Stimulated activated naive B cell treated with anti-CD40 and anti-IgM and Interleukin-4, amounts not matched to agents 10 μg/mL and 1 μg/mL and 100 μg/mL, for 72 hours (primary cell): ENCODE results near the gene SLC22A23.

Source experiments
- ATAC-seq, 2 donors: fragments of 150-1000 bp; cut with Tn5 transposase; replicated peaks; 2 replicates each; pipeline ENCODE4 v1.10.0; 2021; ENCODE audit warnings: moderate library complexity in 1 of 2
- DNase-seq: peaks from one replicate; pipeline ENCODE4 v3.0.0; 2021
- H3K27ac Mint-ChIP-seq: one replicate; pipeline ENCODE4 v1.8.0; 2022; ENCODE audit warnings: mild to moderate bottlenecking, mixed read lengths
- H3K27me3 Mint-ChIP-seq, 2 donors: one replicate each; pipeline ENCODE4 v1.8.0; 2022; ENCODE audit warnings: mixed read lengths in 2 of 2
- H3K36me3 Mint-ChIP-seq, 2 donors: one replicate each; pipeline ENCODE4 v1.8.0; 2022; ENCODE audit warnings: mixed read lengths in 2 of 2, mild to moderate bottlenecking in 1 of 2
- H3K4me1 Mint-ChIP-seq, 2 donors: one replicate each; pipeline ENCODE4 v1.8.0; 2022; ENCODE audit warnings: mixed read lengths in 2 of 2, mild to moderate bottlenecking in 1 of 2
- H3K4me3 Mint-ChIP-seq, 2 donors: one replicate each; pipeline ENCODE4 v1.8.0; 2022; ENCODE audit warnings: mild to moderate bottlenecking in 2 of 2, mixed read lengths in 2 of 2, moderate library complexity in 1 of 2
- H3K9me3 Mint-ChIP-seq, 2 donors: one replicate each; pipeline ENCODE4 v1.8.0; 2022; ENCODE audit warnings: mixed read lengths in 2 of 2, mild to moderate bottlenecking in 1 of 2

SLC22A23 gene

DNA sequence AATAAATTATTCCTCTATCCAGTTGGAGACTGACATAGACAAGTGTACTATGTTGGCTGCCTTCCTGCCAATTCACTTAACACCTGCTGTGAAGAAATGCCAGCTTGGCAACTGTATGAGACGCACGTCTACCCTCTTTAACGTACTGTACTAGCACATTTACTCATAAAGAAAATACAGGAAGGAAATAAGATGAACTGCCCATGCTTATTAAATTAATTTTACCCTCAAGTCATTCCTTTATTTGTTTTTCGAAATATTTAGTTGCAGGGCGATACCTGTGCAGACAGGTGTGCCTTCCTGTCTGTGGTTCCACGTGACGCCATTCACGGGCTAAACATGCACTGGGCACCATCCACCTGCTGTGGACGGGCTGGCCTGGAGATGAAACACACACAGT lies 146.1 kb downstream of the SLC22A23 start:
- no peak overlapping the region for H3K4me3 Mint-ChIP-seq
- peaks cover 3 to 10% of the 10 kb centered on the region in 2 donors for H3K27me3 Mint-ChIP-seq
- peaks cover 2 to 4% of the 10 kb centered on the region in 2 donors for H3K9me3 Mint-ChIP-seq
- peaks cover 0 to 5% of the 10 kb centered on the region in 2 donors for H3K36me3 Mint-ChIP-seq
- H3K27ac Mint-ChIP-seq: no peak overlapping the region
- DNase-seq: no peak
- ATAC-seq: no peak
- no peaks in the 10 kb centered on the region for H3K4me1 Mint-ChIP-seq

DNA sequence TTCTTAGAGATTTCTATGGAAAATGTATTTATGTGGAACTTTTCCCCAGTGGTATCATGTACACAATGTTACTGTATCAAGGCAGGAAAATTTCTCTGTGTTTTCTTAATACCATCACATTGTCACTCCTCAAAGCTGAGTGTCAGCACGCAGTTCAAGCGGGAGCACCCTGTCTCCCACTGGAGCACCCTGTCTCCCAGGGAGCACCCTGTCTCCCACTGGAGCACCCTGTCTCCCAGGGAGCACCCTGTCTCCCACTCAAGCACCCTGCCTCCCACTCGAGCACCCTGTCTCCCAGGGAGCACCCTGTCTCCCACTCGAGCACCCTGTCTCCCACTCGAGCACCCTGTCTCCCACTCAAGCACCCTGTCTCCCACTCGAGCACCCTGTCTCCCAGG lies 146.8 kb downstream of the SLC22A23 start:
- Mint-ChIP-seq H3K36me3 (peaks cover 0 to 7% of the 10 kb centered on the region in 2 donors), H3K27me3 (peaks cover 10 to 15% of the 10 kb centered on the region in 2 donors), H3K27ac (no peak overlapping the region), H3K9me3 (peaks cover 7 to 8% of the 10 kb centered on the region in 2 donors), H3K4me1 (no peaks in the 10 kb centered on the region), H3K4me3 (no peak overlapping the region)
- DNase-seq (no peak), ATAC-seq (no peak)

DNA sequence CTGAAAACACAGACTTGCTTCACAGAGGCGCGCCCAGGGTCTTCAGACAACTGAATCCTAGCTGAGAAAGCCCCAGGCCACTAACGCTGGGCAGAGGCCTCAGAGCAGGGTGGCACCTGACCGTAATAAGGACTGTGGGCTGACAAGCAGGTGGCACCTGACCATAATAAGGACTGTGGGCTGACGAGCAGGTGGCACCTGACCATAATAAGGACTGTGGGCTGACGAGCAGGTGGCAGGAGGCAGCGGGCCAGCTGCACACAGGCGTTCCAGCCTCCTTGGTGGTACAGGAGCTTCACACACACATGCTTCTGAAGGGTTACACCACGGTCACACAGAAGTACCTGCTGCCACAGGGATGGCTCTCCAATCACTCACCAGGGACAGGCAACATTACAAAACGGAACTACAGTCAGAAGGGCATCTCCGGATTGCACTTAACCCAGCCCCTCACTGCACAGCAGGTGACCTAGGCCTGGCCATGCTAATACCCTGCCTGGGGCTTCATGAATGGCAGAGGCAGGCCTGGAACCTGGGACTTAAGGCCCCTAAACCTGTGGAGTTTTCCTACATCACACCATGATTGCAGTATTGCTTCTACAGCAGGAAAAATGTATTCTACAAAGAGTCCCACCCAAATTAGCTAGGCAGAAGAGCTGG lies 147.3 kb downstream of the SLC22A23 start:
- Mint-ChIP-seq H3K27ac (no peak overlapping the region), H3K9me3 (peaks cover 8 to 9% of the 10 kb centered on the region in 2 donors), H3K4me1 (no peaks in the 10 kb centered on the region), H3K4me3 (no peak overlapping the region), H3K27me3 (peaks cover 14% of the 10 kb centered on the region in 2 donors), H3K36me3 (peaks cover 0 to 7% of the 10 kb centered on the region in 2 donors)
- DNase-seq (no peak), ATAC-seq (no peak)

DNA sequence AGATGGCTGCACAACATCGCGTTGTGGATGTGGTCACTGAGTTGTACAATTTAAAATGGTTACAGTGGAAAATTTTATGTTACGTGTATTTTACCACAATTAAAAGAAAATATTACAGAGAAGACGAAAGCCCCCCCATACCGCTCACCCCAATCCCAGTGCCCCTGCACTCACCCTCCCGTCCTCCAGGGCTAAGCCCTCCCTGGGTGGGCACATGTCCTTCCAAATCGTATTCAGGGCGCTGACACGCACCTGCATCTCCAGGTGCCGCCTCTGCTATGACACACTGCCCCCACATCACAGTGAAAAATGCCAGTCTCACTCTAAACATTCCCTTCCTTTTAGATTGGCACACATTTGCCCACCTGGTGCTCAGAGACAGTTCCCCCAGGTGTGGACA lies 148.7 kb downstream of the SLC22A23 start:
- H3K27ac Mint-ChIP-seq: no peak overlapping the region

DNA sequence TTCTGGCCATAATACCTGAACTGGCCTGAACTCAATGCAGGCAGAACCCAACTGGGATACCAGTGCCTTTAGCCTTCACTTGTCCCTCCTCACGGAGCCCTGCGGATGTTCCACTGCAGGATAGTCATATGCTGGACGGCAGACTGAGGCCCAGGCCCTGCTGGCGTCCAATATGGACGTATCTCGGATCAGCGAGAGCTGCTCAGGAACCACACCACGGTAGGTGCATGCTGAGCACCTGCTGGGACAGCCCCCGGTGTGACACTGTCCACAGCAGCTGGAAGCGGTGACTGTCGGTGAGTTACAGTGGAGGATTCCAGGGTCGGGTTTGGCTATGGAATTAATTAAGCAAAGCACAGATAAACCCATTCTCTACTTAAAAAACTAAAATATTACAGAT lies 149.4 kb downstream of the SLC22A23 start:
- no peak for ATAC-seq
- Mint-ChIP-seq H3K27ac (no peak overlapping the region), H3K27me3 (peaks cover 18 to 28% of the 10 kb centered on the region in 2 donors), H3K9me3 (peaks cover 12 to 19% of the 10 kb centered on the region in 2 donors), H3K4me3 (no peak overlapping the region), H3K36me3 (peaks cover 0 to 11% of the 10 kb centered on the region in 2 donors), H3K4me1 (no peaks in the 10 kb centered on the region)
- no peak for DNase-seq

More for the DNA sequence above, 148.7 kb downstream of the SLC22A23 start:
- H3K4me1 Mint-ChIP-seq: no peaks in the 10 kb centered on the region
- no peak for ATAC-seq
- peaks cover 18 to 21% of the 10 kb centered on the region in 2 donors for H3K27me3 Mint-ChIP-seq
- peaks cover 12% of the 10 kb centered on the region in 2 donors for H3K9me3 Mint-ChIP-seq
- peaks cover 0 to 11% of the 10 kb centered on the region in 2 donors for H3K36me3 Mint-ChIP-seq
- DNase-seq: no peak
- H3K4me3 Mint-ChIP-seq: no peak overlapping the region

DNA sequence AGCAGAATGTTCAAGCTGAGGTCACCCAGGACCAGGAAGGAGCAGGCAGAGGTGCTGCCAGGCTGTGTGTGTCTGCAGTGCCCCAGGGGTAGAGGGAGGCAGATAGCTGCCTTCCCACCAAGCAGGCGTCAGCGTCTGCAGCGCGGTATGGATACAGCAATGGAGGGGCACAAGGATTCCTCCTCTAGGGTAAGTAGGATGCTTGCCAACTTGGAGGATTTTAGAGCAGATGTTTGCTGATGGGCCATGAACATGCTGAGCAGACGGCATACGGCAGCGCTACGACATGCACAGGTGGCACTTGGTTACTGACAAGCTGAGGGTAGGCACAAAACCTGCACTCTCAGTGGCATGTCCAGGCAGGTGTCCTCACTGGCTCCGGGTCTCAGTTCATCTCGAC lies 150.0 kb downstream of the SLC22A23 start:
- H3K4me1 Mint-ChIP-seq: no peaks in the 10 kb centered on the region
- DNase-seq: no peak
- no peak overlapping the region for H3K27ac Mint-ChIP-seq
- no peak overlapping the region for H3K4me3 Mint-ChIP-seq
- H3K27me3 Mint-ChIP-seq: peaks cover 18 to 34% of the 10 kb centered on the region in 2 donors
- H3K36me3 Mint-ChIP-seq: peaks cover 2 to 11% of the 10 kb centered on the region in 2 donors
- peaks cover 12 to 24% of the 10 kb centered on the region in 2 donors for H3K9me3 Mint-ChIP-seq
- ATAC-seq: no peak

DNA sequence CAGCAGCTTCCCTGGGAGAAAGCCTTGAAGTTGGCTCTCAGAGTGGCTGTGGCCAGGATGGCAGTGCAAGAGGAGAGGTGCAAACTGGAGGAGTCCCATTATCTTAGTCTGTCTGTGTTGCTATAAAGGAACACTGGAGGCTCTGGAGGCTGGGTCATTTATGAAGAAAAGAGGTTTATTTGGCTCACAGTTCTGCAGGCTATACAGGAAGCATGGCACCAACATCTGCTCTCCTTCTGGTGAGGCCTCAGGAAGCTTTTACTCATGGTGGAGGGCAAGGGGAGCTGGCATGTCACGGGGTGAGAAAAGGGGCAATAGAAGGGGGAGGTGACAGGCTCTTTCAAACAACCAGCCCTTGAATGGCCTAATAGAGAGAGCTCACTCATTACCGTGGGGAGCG lies 151.0 kb downstream of the SLC22A23 start:
- peaks cover 2 to 11% of the 10 kb centered on the region in 2 donors for H3K36me3 Mint-ChIP-seq
- H3K4me1 Mint-ChIP-seq: no peaks in the 10 kb centered on the region

DNA sequence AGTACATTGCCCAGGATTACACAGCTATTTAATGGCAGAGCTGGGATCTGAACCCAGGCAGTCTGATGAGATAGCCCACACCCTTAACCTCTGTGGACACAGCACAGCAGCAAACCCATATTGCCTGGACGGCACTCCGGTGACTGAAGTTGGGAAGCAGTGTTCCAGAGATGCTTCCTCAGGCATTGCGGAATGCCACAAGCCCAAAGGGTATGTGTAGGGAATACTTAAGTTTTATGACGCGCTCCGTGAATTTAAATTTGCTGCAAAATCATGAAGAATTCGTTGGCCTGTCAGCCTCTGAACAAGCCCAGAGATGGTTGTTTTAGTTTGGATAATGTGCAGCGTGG lies 151.7 kb downstream of the SLC22A23 start:
- Mint-ChIP-seq H3K4me3 (no peak overlapping the region), H3K4me1 (no peaks in the 10 kb centered on the region), H3K27ac (no peak overlapping the region), H3K9me3 (peaks cover 12 to 24% of the 10 kb centered on the region in 2 donors), H3K36me3 (peaks cover 2 to 11% of the 10 kb centered on the region in 2 donors), H3K27me3 (peaks cover 22 to 34% of the 10 kb centered on the region in 2 donors)
- DNase-seq: no peak
- ATAC-seq: no peak

More for the DNA sequence above, 151.0 kb downstream of the SLC22A23 start:
- ATAC-seq (no peak), DNase-seq (no peak)
- peaks cover 12 to 24% of the 10 kb centered on the region in 2 donors for H3K9me3 Mint-ChIP-seq
- no peak overlapping the region for H3K27ac Mint-ChIP-seq
- H3K4me3 Mint-ChIP-seq: no peak overlapping the region
- peaks cover 18 to 34% of the 10 kb centered on the region in 2 donors for H3K27me3 Mint-ChIP-seq

DNA sequence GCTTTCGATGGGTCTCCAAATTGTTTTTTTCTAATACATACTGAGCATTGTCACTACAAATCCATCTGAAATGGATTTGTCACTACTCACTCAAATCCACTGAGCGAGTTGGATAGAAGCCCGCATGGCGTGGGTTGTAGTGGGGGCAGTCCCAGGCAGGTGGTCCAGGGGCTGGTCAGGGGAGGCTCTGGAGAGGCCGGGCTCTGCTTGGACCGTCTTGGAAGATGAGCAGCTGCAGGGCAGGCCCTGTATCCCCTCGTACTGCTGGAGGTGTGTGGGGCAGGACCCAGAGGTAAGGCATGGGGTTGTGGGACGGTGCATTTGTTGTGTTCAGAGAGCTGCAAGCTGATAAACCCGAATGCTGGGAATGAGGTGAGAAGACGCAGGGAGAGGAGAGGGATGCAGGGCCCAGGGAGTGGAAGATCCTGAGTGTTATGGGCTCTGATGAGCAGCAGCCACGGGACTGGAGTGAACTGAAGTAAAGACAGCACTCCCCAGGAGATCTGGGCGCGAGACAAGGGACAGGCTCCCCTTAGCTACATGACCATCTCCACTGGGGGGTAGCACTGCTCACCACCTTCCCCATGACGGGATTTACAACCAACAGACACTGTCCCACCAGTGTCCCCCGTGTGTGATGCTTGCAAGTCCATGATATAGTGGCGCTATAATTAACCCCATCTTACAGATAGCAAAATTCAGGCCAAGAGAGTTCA lies 152.2 kb downstream of the SLC22A23 start:
- no peak for ATAC-seq
- Mint-ChIP-seq H3K4me3 (no peak overlapping the region), H3K4me1 (no peaks in the 10 kb centered on the region), H3K36me3 (peaks cover 2 to 11% of the 10 kb centered on the region in 2 donors), H3K27ac (no peak overlapping the region), H3K27me3 (peaks cover 24 to 34% of the 10 kb centered on the region in 2 donors), H3K9me3 (peaks cover 12 to 24% of the 10 kb centered on the region in 2 donors)
- no peak for DNase-seq

DNA sequence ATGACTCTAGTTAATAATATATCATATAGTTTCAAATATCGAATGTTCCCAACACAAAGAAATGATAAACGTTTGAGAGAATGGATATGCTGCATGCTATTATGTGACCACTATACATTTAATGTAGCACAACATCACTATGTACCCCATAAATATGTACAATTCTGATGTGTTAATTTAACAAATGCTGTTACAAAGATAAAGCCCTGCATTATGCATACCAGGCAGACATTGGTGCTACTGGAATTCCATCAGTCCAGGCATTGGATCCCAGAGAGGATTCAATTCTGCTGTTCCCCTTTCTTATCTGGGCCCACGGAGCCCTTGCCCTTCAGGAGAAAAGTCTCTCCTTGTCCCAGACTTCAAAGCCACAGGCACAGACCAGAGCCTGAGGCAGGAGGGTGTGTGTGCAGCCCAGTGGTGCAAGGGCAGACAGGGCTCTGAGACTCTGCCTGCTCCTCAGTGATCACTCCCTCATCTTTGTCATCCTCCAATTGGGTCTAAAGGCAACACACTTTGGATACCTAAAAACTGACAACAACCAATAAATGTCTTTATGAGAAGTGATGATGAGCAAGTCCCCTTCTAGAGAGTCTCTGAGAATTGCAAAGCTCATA lies 152.9 kb downstream of the SLC22A23 start:
- H3K27me3 Mint-ChIP-seq: peaks cover 24 to 34% of the 10 kb centered on the region in 2 donors

DNA sequence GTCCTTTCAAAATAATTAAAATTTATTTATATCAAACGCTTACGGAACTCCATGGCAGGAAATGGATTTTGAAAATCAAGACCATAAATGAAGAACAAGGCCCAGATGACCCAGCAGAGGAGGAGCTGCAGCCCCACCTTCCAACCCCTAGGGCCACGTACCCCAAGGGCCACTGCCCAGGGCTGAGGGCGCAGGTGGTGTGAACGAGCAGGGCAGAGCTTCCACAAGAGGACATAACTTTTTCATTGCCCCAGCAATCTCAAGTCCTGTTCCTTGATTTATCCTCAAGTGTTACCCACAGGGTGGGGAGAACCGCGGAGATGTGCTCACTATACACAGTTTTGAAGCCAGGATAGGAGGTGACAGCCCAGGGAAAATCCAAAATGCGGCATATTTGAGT lies 155.3 kb downstream of the SLC22A23 start:
- Mint-ChIP-seq H3K4me3 (no peak overlapping the region), H3K4me1 (no peaks in the 10 kb centered on the region), H3K9me3 (peaks cover 12 to 24% of the 10 kb centered on the region in 2 donors), H3K36me3 (peaks cover 2 to 11% of the 10 kb centered on the region in 2 donors), H3K27ac (no peak overlapping the region), H3K27me3 (peaks cover 24 to 50% of the 10 kb centered on the region in 2 donors)
- ATAC-seq: no peak
- DNase-seq: no peak

More for the DNA sequence above, 152.9 kb downstream of the SLC22A23 start:
- Mint-ChIP-seq H3K9me3 (peaks cover 12 to 24% of the 10 kb centered on the region in 2 donors), H3K4me1 (no peaks in the 10 kb centered on the region), H3K36me3 (peaks cover 2 to 11% of the 10 kb centered on the region in 2 donors), H3K27ac (no peak overlapping the region), H3K4me3 (no peak overlapping the region)
- DNase-seq (no peak), ATAC-seq (no peak)

DNA sequence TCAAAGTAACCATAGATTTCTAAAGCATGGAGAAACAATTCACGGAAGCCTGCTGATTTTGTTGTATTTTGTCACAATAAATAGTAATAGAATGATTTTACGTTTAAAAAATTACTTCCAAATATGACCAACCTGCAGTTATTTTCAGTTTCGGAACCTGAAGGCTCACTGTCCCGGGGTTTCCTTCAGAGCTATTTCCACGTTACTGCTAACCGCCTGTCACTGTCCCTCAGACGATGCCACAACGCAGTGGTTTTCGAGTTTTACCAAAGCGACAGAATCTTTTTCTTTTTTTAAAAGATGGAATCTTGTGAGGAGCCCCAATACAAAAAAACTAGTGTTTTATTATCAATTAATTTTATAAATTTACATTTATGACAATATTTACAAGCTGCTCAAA lies 157.6 kb downstream of the SLC22A23 start:
- Mint-ChIP-seq H3K36me3 (peaks cover 2 to 4% of the 10 kb centered on the region in 2 donors), H3K4me1 (peaks cover 0 to 2% of the 10 kb centered on the region in 2 donors), H3K27me3 (peaks cover 20 to 40% of the 10 kb centered on the region in 2 donors), H3K9me3 (peaks cover 2 to 16% of the 10 kb centered on the region in 2 donors), H3K27ac (no peak overlapping the region), H3K4me3 (no peak overlapping the region)
- no peak for ATAC-seq
- no peak for DNase-seq

DNA sequence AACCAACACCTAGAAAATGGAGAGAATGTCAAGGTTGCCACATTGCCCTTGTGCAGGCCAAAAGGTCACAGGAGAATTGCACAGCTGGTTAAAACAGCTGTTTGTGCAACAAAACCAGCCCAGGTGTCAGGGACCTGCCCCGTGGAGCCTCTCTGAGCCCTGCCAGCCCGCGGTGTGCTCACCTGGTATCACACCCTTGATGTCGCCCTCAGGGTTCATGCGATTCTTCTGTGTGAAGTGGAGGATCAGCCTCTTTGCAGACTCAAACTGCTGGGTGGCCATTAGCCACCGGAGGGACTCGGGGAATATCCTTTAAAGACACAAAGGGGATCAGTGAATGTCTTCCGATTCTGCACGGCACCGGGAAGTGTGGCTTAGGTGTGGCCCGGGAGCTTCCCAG lies 158.9 kb downstream of the SLC22A23 start:
- no peak overlapping the region for H3K4me3 Mint-ChIP-seq
- peaks cover 0 to 2% of the 10 kb centered on the region in 2 donors for H3K36me3 Mint-ChIP-seq
- peaks cover 0 to 2% of the 10 kb centered on the region in 2 donors for H3K4me1 Mint-ChIP-seq
- peaks cover 0 to 9% of the 10 kb centered on the region in 2 donors for H3K9me3 Mint-ChIP-seq
- no peak overlapping the region for H3K27ac Mint-ChIP-seq
- DNase-seq (no peak), ATAC-seq (no peak)
- peaks cover 20 to 31% of the 10 kb centered on the region in 2 donors for H3K27me3 Mint-ChIP-seq

DNA sequence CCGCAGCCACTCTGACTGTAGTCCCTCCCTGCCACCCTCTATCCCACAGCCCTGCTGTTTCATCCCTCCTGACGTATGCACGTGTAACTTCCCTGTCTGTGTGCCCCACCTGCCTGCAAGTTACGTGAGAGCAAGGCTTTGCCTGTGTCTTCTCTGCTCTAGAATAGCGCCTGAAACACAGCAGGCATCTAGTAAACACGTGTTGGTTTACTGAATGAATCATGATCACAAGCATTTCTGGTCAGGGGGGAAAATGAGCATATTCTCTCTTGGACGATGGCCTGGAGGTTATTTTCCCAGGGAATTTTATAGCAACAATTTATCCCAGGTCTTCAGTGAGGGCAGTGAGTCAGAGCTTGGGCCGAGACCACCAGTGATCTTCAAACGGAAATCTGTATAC lies 159.8 kb downstream of the SLC22A23 start:
- ATAC-seq (no peak), DNase-seq (no peak)
- Mint-ChIP-seq H3K36me3 (no peaks in the 10 kb centered on the region), H3K4me3 (no peak overlapping the region), H3K9me3 (peaks cover 0 to under 1% of the 10 kb centered on the region in 2 donors), H3K27ac (no peak overlapping the region), H3K4me1 (peaks cover 0 to 2% of the 10 kb centered on the region in 2 donors), H3K27me3 (peaks cover 20 to 22% of the 10 kb centered on the region in 2 donors)
